ENCODE measurements around the gene SAE1. TPM values are rescaled to one million over a fixed set of nuclear protein-coding genes. Genes with fewer than 3 reads are reported as not detected.
A peak's percentile ranks its signal among the peaks of the same experiment; 100 is the strongest.

Gene SAE1
- total and polyA plus RNA-seq, 10 of the 15 experiments (the other 5 are each of a cell fraction or from before 2014, with no cell fraction given) = 62.0 to 246 (median 148) TPM

- TF ChIP-seq ATF2 (IDR thresholded peaks at IDR 0.05; ENCODE audit: low read length) = peak; percentile 92
Measured at GRCh38 chr19:47240996-47241918, 110.6 kb downstream of the SAE1 start (continued).

GRCh38 chr19:47241919-47242577, 111.4 kb downstream of the SAE1 start:
- no TSS peak for BruUV-seq (replicated peaks)
- intact Hi-C loops (cut with micrococcal nuclease; ENCODE audit: unreplicated experiment) = loop anchor here (1.0 to 10.0 kb wide), 2 partner anchors 11 to 207 kb away; partner anchors contain the start of gene BBC3
- in situ Hi-C loops (cut with MboI) = no loop called here
- FAIRE-seq (peak; percentile 69), DNase-seq (ENCODE audit: low read depth, low spot score) (no peak), ATAC-seq (no peak)
- Histone ChIP-seq H3K4me2 (ENCODE audit: control insufficient read depth, insufficient read depth) (peak overlapping the region; percentile 79; the same call in 1 of the 2 replicates), H3K9me3 (replicated peaks; ENCODE audit: control insufficient read depth, insufficient read depth, low read length) (no peaks in the 10 kb centered on the region; the same call in 2 of the 3 replicates), H4K20me1 (ENCODE audit: control insufficient read depth, insufficient read depth) (no peaks in the 10 kb centered on the region), H3K27ac (ENCODE audit: control insufficient read depth, insufficient read depth) (no peak overlapping the region), H3K27me3 (replicated peaks in 1 of 2; ENCODE audit: control insufficient read depth in 2 of 2, insufficient read depth in 2 of 2, low read length in 1 of 2) (peaks cover 1 to 4% of the 10 kb centered on the region in 2 experiments), H3K4me1 (ENCODE audit: control insufficient read depth, insufficient read depth, low read length) (peaks cover 29% of the 10 kb centered on the region), H2AFZ (ENCODE audit: control insufficient read depth, low read depth, low read length) (no peak overlapping the region), H3K36me3 (ENCODE audit: control insufficient read depth in 2 of 2, insufficient read depth in 2 of 2, low read length in 1 of 2) (no peaks in the 10 kb centered on the region), H3K9ac (ENCODE audit: control insufficient read depth, insufficient read depth, low read length) (no peak overlapping the region), H3K4me3 (no peak overlapping the region), H3K79me2 (ENCODE audit: control insufficient read depth, insufficient read depth, low read length) (no peaks in the 10 kb centered on the region)
- SMC1A ChIA-PET (ENCODE audit: uncharacterized antibody, unreplicated experiment) = no interaction called here
- RAD21 ChIA-PET (ENCODE audit: unreplicated experiment) = interaction anchor here (1.0 to 2.6 kb wide), 3 partner anchors 30 to 111 kb away, joined by 3 to 26 read pairs (median 9); partner anchors contain the start of gene SAE1
- WGBS (ENCODE audit: insufficient coverage, insufficient replicate concordance, low lambda C conversion rate, missing lambda C conversion rate) = 90% methylated on average over 7 of the region's 7 CpGs
- CTCF ChIA-PET = interaction anchor here (0.8 to 6.6 kb wide), 2 partner anchors 16 to 28 kb away, joined by 3 to 473 read pairs; no protein-coding TSS in a partner anchor
- POLR2A ChIA-PET = interaction anchor here (1.3 to 4.3 kb wide), 2 partner anchors 9 to 14 kb away, joined by 7 to 26 read pairs; partner anchors contain the start of gene CCDC9
- TF ChIP-seq TAF1 (IDR thresholded peaks at IDR 0.05; ENCODE audit: borderline replicate concordance, low read depth, low read length) (no peak), ZSCAN29 (IDR thresholded peaks at IDR 0.05) (no peak), CEBPZ (IDR thresholded peaks at IDR 0.05; ENCODE audit: low read depth, low read length) (no peak), BCL3 (IDR thresholded peaks at IDR 0.05; ENCODE audit: borderline replicate concordance, insufficient read depth, low read depth, low read length, poor library complexity, severe bottlenecking) (peak; percentile 78), PBX3 (IDR thresholded peaks at IDR 0.05; ENCODE audit: insufficient replicate concordance, low read depth, low read length) (peak; percentile 18), RAD51 (IDR thresholded peaks at IDR 0.05) (no peak), MTA2 (IDR thresholded peaks at IDR 0.05; ENCODE audit: low read depth) (no peak), RELB (IDR thresholded peaks at IDR 0.05; ENCODE audit: low read depth) (no peak)

All from GM12878 (cell line).